Upper lobe of right lung (tissue), 1 donor: ENCODE measurements around the gene IL32. TPM values are rescaled to one million over a fixed set of nuclear protein-coding genes. Genes with fewer than 3 reads are reported as not detected.

Experiments
- ATAC-seq: fragments of 200-7000 bp; cut with Tn5 transposase; one replicate; pipeline ENCODE4 v1.9.1; 2020; ENCODE audit warnings: mild to moderate bottlenecking, moderate library complexity
- DNase-seq: peaks from one replicate; pipeline ENCODE4 v3.0.0-alpha.2; 2020
- H3K27ac ChIP-seq: fragments of 200-600 bp; one replicate; pipeline ENCODE4 v1.8.0; 2022
- H3K27me3 ChIP-seq: fragments of 200-600 bp; one replicate; pipeline ENCODE4 v1.8.0; 2022; ENCODE audit warnings: mild to moderate bottlenecking
- H3K36me3 ChIP-seq: fragments of 200-600 bp; one replicate; pipeline ENCODE4 v1.8.0; 2022
- H3K4me1 ChIP-seq: fragments of 200-600 bp; one replicate; pipeline ENCODE4 v1.8.0; 2022
- H3K4me3 ChIP-seq: fragments of 200-600 bp; one replicate; pipeline ENCODE4 v1.8.0; 2022; ENCODE audit warnings: mild to moderate bottlenecking
- H3K9me3 ChIP-seq: fragments of 200-600 bp; one replicate; pipeline ENCODE4 v1.8.0; 2022
- intact Hi-C: fragments of 100-400 bp; cut with DNase I; formaldehyde crosslinking; loops from one replicate; pipeline ENCODE4 v1.11.0; 2022
- total RNA-seq: library from RNA; stranded (reverse); fragmentation: NEBNext Ultra II Directional; extraction: Animal tissue kit (Norgen Biotek cat#: 25700); gene quantifications from one replicate; pipeline ENCODE4 v1.2.1, GENCODE V29; 2021
- TF ChIP-seq, protein P1 (sequence below): fragments of 200-600 bp; IDR thresholded peaks from one replicate; pipeline ENCODE4 v1.8.0; 2022; ENCODE audit warnings: antibody characterized with exemption
- donor health status: DM: no; HTN: yes; CAD: no; lungs with severe emphysema.

IL32 gene
- total RNA-seq, 1 donor from 2014 or later, result 91.5 TPM

DNA sequence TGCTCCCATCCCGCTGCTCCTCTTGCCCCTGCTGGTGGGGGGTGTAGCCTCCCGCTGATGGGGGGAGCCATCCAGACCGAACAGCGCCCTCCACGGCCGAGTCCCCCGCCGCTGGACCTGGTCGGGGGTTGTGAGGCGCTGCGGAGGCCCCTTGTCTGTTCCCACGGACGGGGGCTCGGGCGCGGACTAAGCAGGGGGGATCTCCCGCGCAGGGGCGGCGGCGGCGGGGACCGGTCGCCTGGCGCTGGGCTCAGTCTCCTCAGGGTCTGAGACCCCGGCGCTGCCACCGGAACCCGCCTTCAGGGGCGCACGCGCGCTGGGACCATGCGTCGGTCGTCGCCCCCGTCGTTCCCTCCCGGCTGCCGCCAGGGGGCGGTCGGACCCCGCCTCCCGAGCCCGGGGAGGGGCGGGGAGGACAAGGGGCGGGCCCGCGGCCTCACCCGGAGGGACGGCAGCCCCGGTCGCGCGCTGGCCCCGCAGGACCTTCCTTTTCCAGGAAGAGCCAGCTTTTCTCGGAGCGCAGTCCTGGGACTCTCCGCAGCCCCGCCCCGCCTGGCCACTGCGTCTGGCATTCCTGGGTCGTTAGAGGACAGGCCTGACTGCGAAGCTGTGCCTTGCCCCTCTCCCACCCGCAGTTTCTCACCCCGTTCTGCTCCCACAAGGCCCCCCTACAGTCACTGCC is 6.3 kb upstream of the IL32 start:
- peak; percentile 98 for ATAC-seq
- Histone ChIP-seq H3K4me3 (peak overlapping the region; percentile 86), H3K9me3 (no peaks in the 10 kb centered on the region), H3K27ac (peak overlapping the region; percentile 82), H3K4me1 (peaks cover 20% of the 10 kb centered on the region), H3K36me3 (no peaks in the 10 kb centered on the region), H3K27me3 (no peaks in the 10 kb centered on the region)
- TF ChIP-seq, protein P1, sequence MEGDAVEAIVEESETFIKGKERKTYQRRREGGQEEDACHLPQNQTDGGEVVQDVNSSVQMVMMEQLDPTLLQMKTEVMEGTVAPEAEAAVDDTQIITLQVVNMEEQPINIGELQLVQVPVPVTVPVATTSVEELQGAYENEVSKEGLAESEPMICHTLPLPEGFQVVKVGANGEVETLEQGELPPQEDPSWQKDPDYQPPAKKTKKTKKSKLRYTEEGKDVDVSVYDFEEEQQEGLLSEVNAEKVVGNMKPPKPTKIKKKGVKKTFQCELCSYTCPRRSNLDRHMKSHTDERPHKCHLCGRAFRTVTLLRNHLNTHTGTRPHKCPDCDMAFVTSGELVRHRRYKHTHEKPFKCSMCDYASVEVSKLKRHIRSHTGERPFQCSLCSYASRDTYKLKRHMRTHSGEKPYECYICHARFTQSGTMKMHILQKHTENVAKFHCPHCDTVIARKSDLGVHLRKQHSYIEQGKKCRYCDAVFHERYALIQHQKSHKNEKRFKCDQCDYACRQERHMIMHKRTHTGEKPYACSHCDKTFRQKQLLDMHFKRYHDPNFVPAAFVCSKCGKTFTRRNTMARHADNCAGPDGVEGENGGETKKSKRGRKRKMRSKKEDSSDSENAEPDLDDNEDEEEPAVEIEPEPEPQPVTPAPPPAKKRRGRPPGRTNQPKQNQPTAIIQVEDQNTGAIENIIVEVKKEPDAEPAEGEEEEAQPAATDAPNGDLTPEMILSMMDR, result peak; percentile 91
- DNase-seq, result peak; percentile 95
- intact Hi-C loops, result no loop called here

DNA sequence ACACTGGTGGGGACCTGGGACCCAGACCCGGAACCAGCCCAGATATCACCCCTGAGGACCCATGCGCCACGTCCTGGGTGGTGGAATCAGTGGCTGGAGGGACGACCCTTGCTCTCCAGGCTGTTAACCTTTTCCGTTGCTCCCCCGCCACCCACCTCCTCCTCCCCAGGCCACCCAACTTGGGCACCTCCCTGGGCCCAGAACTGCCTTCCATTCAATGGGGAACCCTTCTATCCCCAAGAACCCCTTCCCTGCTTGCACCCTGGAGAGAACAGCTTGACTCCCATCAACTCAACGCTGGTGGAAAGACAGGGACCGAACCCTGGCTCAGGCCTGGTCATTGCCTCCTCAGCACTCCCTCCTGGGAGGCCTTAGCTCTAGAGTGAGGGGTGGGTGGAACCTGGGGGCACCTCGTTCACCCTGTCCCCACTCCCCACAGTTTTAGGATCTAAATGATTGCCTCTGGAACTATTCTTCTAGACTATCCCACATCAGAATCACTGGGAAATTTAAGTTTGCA is 5.7 kb upstream of the IL32 start:
- Histone ChIP-seq H3K9me3 (no peaks in the 10 kb centered on the region), H3K36me3 (no peaks in the 10 kb centered on the region), H3K27me3 (no peaks in the 10 kb centered on the region), H3K4me3 (peak overlapping the region; percentile 86), H3K4me1 (peaks cover 20% of the 10 kb centered on the region), H3K27ac (peak overlapping the region; percentile 82)
- ATAC-seq (no peak), DNase-seq (no peak)
- intact Hi-C loops, result no loop called here
- TF ChIP-seq, protein P1, result no peak

DNA sequence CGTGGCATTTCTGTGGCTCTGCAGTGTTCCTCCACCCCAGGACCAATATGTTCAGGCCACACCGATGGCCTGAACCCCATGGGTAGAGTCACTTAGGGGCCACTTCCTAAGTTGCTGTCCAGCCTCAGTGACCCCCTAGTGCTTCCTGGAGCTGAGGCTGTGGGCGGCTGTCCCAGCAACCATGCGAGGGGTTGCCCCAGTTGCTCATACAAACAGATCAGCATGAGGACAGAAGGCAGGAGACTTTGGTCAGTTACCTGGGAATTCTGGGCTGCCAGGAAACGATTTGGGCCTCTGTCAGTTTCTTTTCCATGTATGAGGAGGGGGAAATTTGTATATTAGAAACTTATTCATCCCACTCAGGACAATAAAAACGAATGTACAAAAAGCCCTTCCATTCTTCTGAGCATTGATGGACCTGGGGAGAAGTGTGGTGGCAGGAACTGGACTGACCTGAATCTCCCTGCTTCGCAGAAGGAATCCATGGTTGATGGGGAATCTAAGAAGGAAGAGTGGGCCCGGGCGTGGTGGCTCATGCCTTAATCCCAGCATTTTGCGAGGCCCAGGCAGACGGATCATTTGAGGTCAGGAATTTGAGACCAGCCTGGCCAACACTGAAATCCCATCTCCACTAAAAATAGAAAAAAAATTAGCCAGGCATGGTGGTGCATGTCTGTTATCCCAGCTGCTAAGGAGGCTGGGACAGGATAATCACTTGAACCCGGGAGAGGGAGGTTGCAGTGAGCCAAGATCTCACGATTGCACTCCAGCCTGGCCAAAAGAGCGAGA is 4.9 kb upstream of the IL32 start:
- no peaks in the 10 kb centered on the region for H3K9me3 ChIP-seq
- DNase-seq (no peak), ATAC-seq (no peak)
- H3K27ac ChIP-seq, result no peak overlapping the region
- H3K4me3 ChIP-seq, result no peak overlapping the region
- TF ChIP-seq, protein P1, result no peak
- no peaks in the 10 kb centered on the region for H3K36me3 ChIP-seq
- intact Hi-C loops, result no loop called here
- H3K4me1 ChIP-seq, result peaks cover 15% of the 10 kb centered on the region
- no peaks in the 10 kb centered on the region for H3K27me3 ChIP-seq

DNA sequence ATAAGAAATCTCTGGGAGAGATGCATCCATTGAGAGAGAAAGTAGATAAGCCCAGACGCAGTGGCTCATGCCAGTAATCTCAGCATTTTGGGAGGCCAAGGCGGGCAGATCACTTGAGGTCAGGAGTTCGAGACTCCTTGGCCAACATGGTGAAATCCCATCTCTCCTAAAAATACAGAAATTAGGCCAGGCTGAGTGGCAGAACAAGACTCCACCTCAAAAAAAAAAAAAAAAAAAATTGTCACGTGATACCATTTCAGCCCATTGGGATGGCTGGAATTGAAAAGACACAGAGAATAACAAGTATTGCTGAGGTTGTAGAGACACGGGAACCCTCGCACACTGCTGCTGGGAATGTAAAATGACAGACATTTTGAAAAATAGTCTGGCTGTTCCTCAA is 2.9 kb upstream of the IL32 start:
- TF ChIP-seq, protein P1, result no peak
- ATAC-seq, result no peak

DNA sequence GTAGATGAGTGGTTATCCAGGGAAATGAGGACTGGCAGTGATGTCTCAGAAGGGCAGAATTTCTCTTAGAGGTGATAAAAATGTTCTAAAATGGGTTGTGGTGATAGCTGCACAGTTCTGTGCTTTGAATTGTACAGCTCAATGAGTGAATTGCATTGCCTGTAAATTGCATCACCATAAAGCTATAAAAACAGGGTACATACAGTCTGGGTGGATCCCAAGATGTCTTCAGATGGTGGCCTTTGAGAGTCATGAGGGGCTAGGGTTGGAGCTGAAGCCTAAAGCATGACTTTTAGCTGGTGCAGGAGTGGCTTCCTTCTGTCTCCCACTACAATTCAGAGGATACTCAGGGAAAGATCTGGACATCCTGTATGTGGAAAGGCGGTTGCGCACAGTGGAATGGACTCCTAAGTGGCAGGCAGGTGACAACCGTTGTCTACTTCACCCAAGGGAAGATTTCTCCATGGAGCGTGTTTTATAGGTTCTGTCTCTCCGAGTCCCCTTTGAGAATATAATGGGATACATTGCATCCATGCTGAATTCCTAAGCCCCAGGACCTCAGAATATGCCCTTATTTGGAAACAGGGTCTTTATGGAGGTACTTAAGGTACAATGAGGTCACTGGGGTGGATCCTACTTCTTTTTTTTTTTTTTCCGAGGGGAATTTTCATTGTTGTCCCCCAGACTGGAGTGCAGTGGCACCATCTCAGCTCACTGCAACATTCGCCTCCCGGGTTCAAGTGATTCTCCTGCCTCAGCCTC is 1.6 kb upstream of the IL32 start:
- Histone ChIP-seq H3K4me1 (peaks cover 13% of the 10 kb centered on the region), H3K9me3 (no peaks in the 10 kb centered on the region), H3K36me3 (no peaks in the 10 kb centered on the region), H3K27ac (no peak overlapping the region), H3K27me3 (no peaks in the 10 kb centered on the region), H3K4me3 (no peak overlapping the region)
- TF ChIP-seq, protein P1, result no peak
- intact Hi-C loops, result no loop called here
- ATAC-seq (no peak), DNase-seq (no peak)

More for the DNA sequence above, 2.9 kb upstream of the IL32 start:
- H3K27me3 ChIP-seq, result no peaks in the 10 kb centered on the region
- intact Hi-C loops, result no loop called here
- DNase-seq, result no peak
- peaks cover 22% of the 10 kb centered on the region for H3K4me1 ChIP-seq
- H3K27ac ChIP-seq, result no peak overlapping the region
- H3K9me3 ChIP-seq, result no peaks in the 10 kb centered on the region
- H3K4me3 ChIP-seq, result no peak overlapping the region
- H3K36me3 ChIP-seq, result no peaks in the 10 kb centered on the region
